Measurements from ENCODE around the gene FCER2. TPM values are rescaled to one million over a fixed set of nuclear protein-coding genes. Genes with fewer than 3 reads are reported as not detected.

The FCER2 gene
- total RNA-seq, 1 donor from 2014 or later, result not detected

- TF ChIP-seq CTCF (conservative IDR thresholded peaks at IDR 0.05; ENCODE audit: low read depth, low read length), result no peak
- no peak for DNase-seq (ENCODE audit: low read depth)
- no peak overlapping the region for H3K4me3 ChIP-seq (ENCODE audit: low read depth, low read length)
These were observed 40.0 kb downstream of the FCER2 start for GRCh38 chr19:7661744-7662538.

GRCh38 chr19:7658219-7658686, 43.7 kb downstream of the FCER2 start:
- no peak overlapping the region for H3K4me3 ChIP-seq (ENCODE audit: low read depth, low read length)
- DNase-seq (ENCODE audit: low read depth), result no peak
- TF ChIP-seq CTCF (conservative IDR thresholded peaks at IDR 0.05; ENCODE audit: low read depth, low read length), result no peak

DNA sequence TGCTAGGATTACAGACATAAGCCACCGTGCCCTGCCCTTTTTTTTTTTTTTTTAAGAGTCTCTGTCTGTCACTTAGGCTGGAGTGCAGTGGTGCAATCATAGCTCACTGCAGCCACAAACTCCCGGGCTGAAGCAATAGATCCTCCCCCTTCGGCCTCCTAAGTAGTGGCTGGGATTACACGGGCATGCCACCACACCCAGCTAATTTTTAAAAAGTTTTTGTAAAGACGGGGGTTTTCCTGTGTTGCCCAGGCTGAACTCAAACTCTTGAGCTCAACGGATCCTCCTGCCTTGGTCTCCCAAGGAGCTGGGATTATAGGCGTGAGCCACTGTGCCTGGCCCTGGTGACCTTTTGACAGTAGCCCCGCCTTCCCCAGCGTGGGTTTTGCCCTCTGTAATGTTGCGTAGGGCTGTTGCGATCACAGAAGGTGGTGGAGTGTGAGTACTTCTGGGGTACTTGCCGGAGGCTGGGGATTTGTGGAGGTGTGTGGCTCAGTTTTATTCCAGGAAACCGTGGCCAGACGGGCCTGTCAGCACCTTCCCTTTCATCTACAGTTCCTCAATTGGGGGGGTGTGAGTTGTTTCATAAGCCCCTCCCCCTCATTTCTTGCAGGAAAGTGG, 44.7 kb downstream of the FCER2 start:
- no peak for DNase-seq (ENCODE audit: low read depth)
- H3K4me3 ChIP-seq (ENCODE audit: low read depth, low read length), result no peak overlapping the region
- TF ChIP-seq CTCF (conservative IDR thresholded peaks at IDR 0.05; ENCODE audit: low read depth, low read length), result no peak

GRCh38 chr19:7655581-7655980, 46.4 kb downstream of the FCER2 start:
- TF ChIP-seq CTCF (conservative IDR thresholded peaks at IDR 0.05; ENCODE audit: low read depth, low read length), result no peak
- DNase-seq (ENCODE audit: low read depth), result no peak
- no peak overlapping the region for H3K4me3 ChIP-seq (ENCODE audit: low read depth, low read length)

GRCh38 chr19:7654401-7654800, 47.5 kb downstream of the FCER2 start:
- TF ChIP-seq CTCF (conservative IDR thresholded peaks at IDR 0.05; ENCODE audit: low read depth, low read length), result no peak
- DNase-seq (ENCODE audit: low read depth), result no peak
- H3K4me3 ChIP-seq (ENCODE audit: low read depth, low read length), result no peak overlapping the region

GRCh38 chr19:7652061-7652641, 49.8 kb downstream of the FCER2 start:
- DNase-seq (ENCODE audit: low read depth), result no peak
- peak; percentile 96 for TF ChIP-seq CTCF (conservative IDR thresholded peaks at IDR 0.05; ENCODE audit: low read depth, low read length)
- peak overlapping the region; percentile 38 for H3K4me3 ChIP-seq (ENCODE audit: low read depth, low read length)

All from epithelial cell of proximal tubule (primary cell).